ENCODE data around the gene TBX4. TPM values are rescaled to one million over a fixed set of nuclear protein-coding genes. Genes with fewer than 3 reads are reported as not detected.

Gene TBX4
- total and polyA plus RNA-seq, 9 of the 15 experiments (the other 6 are each of a cell fraction or from before 2014, with no cell fraction given) = not detected

- TF ChIP-seq ZBTB11 (CRISPR knock-in tag; IDR thresholded peaks at IDR 0.05) (peak in 1 of 3 experiments; percentile 93; a peak in 2 of 6 replicates), CBFA2T3 (IDR thresholded peaks at IDR 0.05) (no peak), NR2C2 (CRISPR knock-in tag; IDR thresholded peaks at IDR 0.05) (no peak), NR2C2 (tag; IDR thresholded peaks at IDR 0.05) (peak; percentile 43; the same call in 1 of the 2 replicates), ATF4 (CRISPR knock-in tag; IDR thresholded peaks at IDR 0.05) (no peak), TCFL5 (CRISPR knock-in tag; conservative IDR thresholded peaks at IDR 0.05) (no peak), HES1 (IDR thresholded peaks at IDR 0.05; ENCODE audit: low read depth) (no peak), RFX1 (IDR thresholded peaks at IDR 0.05) (peak; percentile 9; the same call in 1 of the 2 replicates), LARP7 (IDR thresholded peaks at IDR 0.05) (no peak), MNT (conservative IDR thresholded peaks at IDR 0.05) (no peak), ZNF707 (CRISPR knock-in tag; conservative IDR thresholded peaks at IDR 0.05) (no peak), TAF1 (IDR thresholded peaks at IDR 0.05; ENCODE audit: control insufficient read depth, extremely low read depth, insufficient read depth, low read length, severe bottlenecking) (no peak)
Measured at GRCh38 chr17:61467416-61468262, 15.4 kb downstream of the TBX4 start (continued).

All from K562 (cell line).